ENCODE data around the gene CTCFL. TPM values are rescaled to one million over a fixed set of nuclear protein-coding genes. Genes with fewer than 3 reads are reported as not detected.

Gene CTCFL
- total and polyA plus RNA-seq, 2 donors (not counting 3 experiments of a cell fraction or from before 2014, with no cell fraction given) = not detected

DNA sequence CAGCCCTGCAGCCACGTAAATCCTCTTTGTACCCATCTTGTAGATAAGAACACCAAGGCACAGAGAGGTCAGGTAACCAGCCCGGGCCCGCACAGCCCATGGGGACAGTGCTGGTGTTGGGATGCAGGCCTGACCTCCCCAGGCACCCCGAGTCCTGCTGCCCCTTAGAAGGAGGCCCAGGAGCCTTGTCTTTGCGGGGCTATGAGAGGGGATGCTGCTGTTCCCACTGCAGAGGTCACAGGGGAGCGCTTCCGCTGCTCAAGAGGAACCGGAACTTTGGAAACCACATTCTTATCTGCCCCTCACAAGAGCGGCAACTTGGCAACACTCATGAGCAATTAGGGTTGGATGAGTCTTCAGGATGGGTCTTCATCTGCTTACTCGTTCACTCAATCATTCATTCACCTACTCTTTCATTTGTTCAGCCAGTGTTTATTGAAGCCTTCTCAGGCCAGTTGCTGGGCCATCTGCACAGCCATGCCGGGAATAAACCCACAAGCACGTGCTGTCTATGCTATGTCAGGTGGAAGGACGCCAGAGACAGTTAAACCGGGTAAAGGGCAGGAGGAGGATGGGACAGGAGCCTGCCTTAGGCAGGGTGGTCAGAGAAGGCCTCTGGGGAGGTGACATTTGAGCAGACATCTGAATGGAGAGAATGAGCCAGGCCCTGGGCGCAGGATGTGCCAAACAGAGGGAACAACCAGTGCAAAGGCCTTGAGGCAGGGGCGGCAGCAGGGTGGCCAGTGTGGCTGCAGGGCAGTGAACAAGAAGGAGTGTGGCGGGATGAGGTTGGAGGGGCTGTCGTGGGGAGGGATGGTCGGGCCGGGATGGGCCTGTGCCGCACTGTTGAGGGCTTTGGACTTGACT, 72.9 kb downstream of the CTCFL start:
- intact Hi-C loops (cut with micrococcal nuclease) = no loop called here
- no peak overlapping the region for H3K27ac ChIP-seq (ENCODE audit: insufficient read depth, low read depth, low read length)
- no peaks in the 10 kb centered on the region for H3K4me1 ChIP-seq (ENCODE audit: control insufficient read depth, extremely low read depth, insufficient read depth, low read length)
- no peak for DNase-seq (ENCODE audit: low read depth, low spot score)
- CTCF ChIA-PET = no interaction called here
- no peaks in the 10 kb centered on the region for H3K27me3 ChIP-seq (ENCODE audit: control insufficient read depth in 2 of 2, insufficient read depth in 2 of 2, low read length in 2 of 2)
- H3K9me1 ChIP-seq (replicated peaks; ENCODE audit: control insufficient read depth, extremely low read depth, insufficient read depth, low read length) = no peaks in the 10 kb centered on the region
- H3K79me2 ChIP-seq (ENCODE audit: control insufficient read depth, insufficient read depth, low read length) = no peaks in the 10 kb centered on the region
- BruUV-seq (replicated peaks) = no TSS peak
- no peak for FAIRE-seq
- no peak overlapping the region for H3K9ac ChIP-seq (replicated peaks; ENCODE audit: extremely low read depth, insufficient read depth, low read length)
- no peaks in the 10 kb centered on the region for H3K9me3 ChIP-seq (replicated peaks; ENCODE audit: control insufficient read depth, insufficient read depth, low read length)
- dilution Hi-C loops (cut with MboI; ENCODE audit: extremely low pct_ligation_motif_present, low sequenced_read_pairs) = no loop called here
- no peak overlapping the region for H2AFZ ChIP-seq (ENCODE audit: low read depth, low read length)
- H4K20me1 ChIP-seq (replicated peaks; ENCODE audit: control insufficient read depth, extremely low read depth, insufficient read depth, low read length) = no peaks in the 10 kb centered on the region
- no peaks in the 10 kb centered on the region for H3K36me3 ChIP-seq (ENCODE audit: control insufficient read depth in 2 of 2, extremely low read depth in 1 of 2, insufficient read depth in 2 of 2, low read length in 2 of 2)
- TF ChIP-seq, protein P1, sequence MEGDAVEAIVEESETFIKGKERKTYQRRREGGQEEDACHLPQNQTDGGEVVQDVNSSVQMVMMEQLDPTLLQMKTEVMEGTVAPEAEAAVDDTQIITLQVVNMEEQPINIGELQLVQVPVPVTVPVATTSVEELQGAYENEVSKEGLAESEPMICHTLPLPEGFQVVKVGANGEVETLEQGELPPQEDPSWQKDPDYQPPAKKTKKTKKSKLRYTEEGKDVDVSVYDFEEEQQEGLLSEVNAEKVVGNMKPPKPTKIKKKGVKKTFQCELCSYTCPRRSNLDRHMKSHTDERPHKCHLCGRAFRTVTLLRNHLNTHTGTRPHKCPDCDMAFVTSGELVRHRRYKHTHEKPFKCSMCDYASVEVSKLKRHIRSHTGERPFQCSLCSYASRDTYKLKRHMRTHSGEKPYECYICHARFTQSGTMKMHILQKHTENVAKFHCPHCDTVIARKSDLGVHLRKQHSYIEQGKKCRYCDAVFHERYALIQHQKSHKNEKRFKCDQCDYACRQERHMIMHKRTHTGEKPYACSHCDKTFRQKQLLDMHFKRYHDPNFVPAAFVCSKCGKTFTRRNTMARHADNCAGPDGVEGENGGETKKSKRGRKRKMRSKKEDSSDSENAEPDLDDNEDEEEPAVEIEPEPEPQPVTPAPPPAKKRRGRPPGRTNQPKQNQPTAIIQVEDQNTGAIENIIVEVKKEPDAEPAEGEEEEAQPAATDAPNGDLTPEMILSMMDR (IDR thresholded peaks at IDR 0.05; ENCODE audit: extremely low read depth in 1 of 2, insufficient read depth in 1 of 2, low read depth in 1 of 2, low read length in 2 of 2) = no peak
- no peak for TF ChIP-seq GATA2 (IDR thresholded peaks at IDR 0.05; ENCODE audit: insufficient read depth, insufficient read length, low read depth, low read length)
- TF ChIP-seq, protein P2, sequence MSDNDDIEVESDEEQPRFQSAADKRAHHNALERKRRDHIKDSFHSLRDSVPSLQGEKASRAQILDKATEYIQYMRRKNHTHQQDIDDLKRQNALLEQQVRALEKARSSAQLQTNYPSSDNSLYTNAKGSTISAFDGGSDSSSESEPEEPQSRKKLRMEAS (IDR thresholded peaks at IDR 0.05; ENCODE audit: insufficient read depth, insufficient read length) = no peak
- no peak for TF ChIP-seq EZH2 (IDR thresholded peaks at IDR 0.05; ENCODE audit: borderline replicate concordance, low read depth, low read length, severe bottlenecking)
- no peak for TF ChIP-seq MYC (IDR thresholded peaks at IDR 0.05; ENCODE audit: low read depth, low read length)
- TF ChIP-seq FOS (IDR thresholded peaks at IDR 0.05; ENCODE audit: borderline replicate concordance, insufficient read depth, low read length) = no peak
- TF ChIP-seq POLR2AphosphoS5 (IDR thresholded peaks at IDR 0.05; ENCODE audit: insufficient read depth, low read depth, low read length) = no peak
- TF ChIP-seq JUN (IDR thresholded peaks at IDR 0.05; ENCODE audit: borderline replicate concordance, insufficient read depth, insufficient read length, low read depth) = no peak
- TF ChIP-seq POLR2A (IDR thresholded peaks at IDR 0.05; ENCODE audit: low read depth, low read length) = no peak
- POLR2A ChIA-PET = no interaction called here
- H3K4me3 ChIP-seq (replicated peaks in 1 of 3; ENCODE audit: insufficient read depth in 1 of 3, low read depth in 1 of 3, low read length in 3 of 3) = no peak overlapping the region
- H3K4me2 ChIP-seq (ENCODE audit: insufficient read depth, low read length) = no peak overlapping the region

Measured in endothelial cell of umbilical vein (primary cell).